Keratinocyte (primary cell): ENCODE results near the gene BTRC.

ENCODE experiments used
- CTCF ChIP-seq, 3 experiments: IDR thresholded peaks in 1 of 3; conservative IDR thresholded peaks in 1 of 3; optimal IDR thresholded peaks in 1 of 3; 2 replicates in 2 of 3; 3 replicates in 1 of 3; pipeline versions ENCODE3 to v1.5.1; 2011; ENCODE audit warnings: low read length in 3 of 3, mild to moderate bottlenecking in 3 of 3, moderate library complexity in 2 of 3, control low read depth in 1 of 3, inconsistent platforms in 1 of 3; ENCODE audit not compliant: insufficient read depth in 2 of 3; ENCODE audit errors: extremely low read depth in 1 of 3
- EZH2 ChIP-seq: IDR thresholded peaks from one replicate; pipeline ENCODE4 v1.6.1; 2012; ENCODE audit warnings: inconsistent platforms, mild to moderate bottlenecking, low read length, moderate library complexity

- no peak for TF ChIP-seq CTCF (optimal IDR thresholded peaks at IDR 0.05 in 1 of 3, IDR thresholded peaks at IDR 0.05 in 1 of 3, conservative IDR thresholded peaks at IDR 0.05 in 1 of 3; ENCODE audit: extremely low read depth in 1 of 3, insufficient read depth in 2 of 3, low read length in 3 of 3)
- TF ChIP-seq EZH2: no peak
Measured at GRCh38 chr10:101304316-101304715, 49.6 kb upstream of the BTRC start.
